H9 (cell line): Measurements from ENCODE around the gene CHD1. TPM values are rescaled to one million over a fixed set of nuclear protein-coding genes. Genes with fewer than 3 reads are reported as not detected.

Experiments
- DNase-seq: peaks from one replicate; pipeline ENCODE4 v3.0.0-alpha.2; 2017
- H2AFZ ChIP-seq: one replicate; pipeline ENCODE4 v1.6.1; 2013; ENCODE audit warnings: mild to moderate bottlenecking, low read length, control low read depth, moderate library complexity
- H2AK5ac ChIP-seq: 2 replicates; pipeline ENCODE4 v1.6.1; 2013; ENCODE audit warnings: low read length, control low read depth, mixed read lengths; ENCODE audit not compliant: insufficient read length
- H2BK120ac ChIP-seq: one replicate; pipeline ENCODE4 v1.6.1; 2013; ENCODE audit warnings: low read depth, mild to moderate bottlenecking, low read length, control low read depth, inconsistent platforms; ENCODE audit not compliant: poor library complexity, severe bottlenecking
- H2BK12ac ChIP-seq: 2 replicates; pipeline ENCODE4 v1.6.1; 2013; ENCODE audit warnings: low read length, control low read depth, mixed read lengths, low read depth; ENCODE audit not compliant: insufficient read length
- H2BK15ac ChIP-seq: 2 replicates; pipeline ENCODE4 v1.6.1; 2013; ENCODE audit warnings: low read depth, low read length, control low read depth
- H2BK20ac ChIP-seq: one replicate; pipeline ENCODE4 v1.6.1; 2013; ENCODE audit warnings: low read depth, mild to moderate bottlenecking, low read length, control low read depth, inconsistent platforms; ENCODE audit not compliant: poor library complexity, severe bottlenecking
- H2BK5ac ChIP-seq: 2 replicates; pipeline ENCODE4 v1.6.1; 2013; ENCODE audit warnings: low read length, control low read depth, mixed read lengths; ENCODE audit not compliant: insufficient read length
- H3K14ac ChIP-seq: 2 replicates; pipeline ENCODE4 v1.6.1; 2013; ENCODE audit warnings: low read length, control low read depth; ENCODE audit not compliant: insufficient read depth
- H3K18ac ChIP-seq: 2 replicates; pipeline ENCODE4 v1.6.1; 2013; ENCODE audit warnings: low read depth, mild to moderate bottlenecking, mixed read lengths, low read length, control low read depth; ENCODE audit not compliant: insufficient read length
- H3K23ac ChIP-seq: 2 replicates; pipeline ENCODE4 v1.6.1; 2013; ENCODE audit warnings: low read length, control low read depth, mixed read lengths, low read depth; ENCODE audit not compliant: insufficient read length
- H3K23me2 ChIP-seq: 2 replicates; pipeline ENCODE4 v1.6.1; 2013; ENCODE audit warnings: low read depth, mild to moderate bottlenecking, mixed read lengths, low read length, control low read depth; ENCODE audit not compliant: insufficient read length, poor library complexity, severe bottlenecking
- H3K27ac ChIP-seq: 2 replicates; pipeline ENCODE4 v1.5.1; 2013; ENCODE audit warnings: low read length, control low read depth, mixed read lengths, low read depth; ENCODE audit not compliant: insufficient read length
- H3K27me3 ChIP-seq: 2 replicates; pipeline ENCODE4 v1.6.1; 2013; ENCODE audit warnings: low read length, control low read depth, inconsistent platforms; ENCODE audit not compliant: insufficient read depth
- H3K4ac ChIP-seq: 2 replicates; pipeline ENCODE4 v1.6.1; 2013; ENCODE audit warnings: low read depth, mild to moderate bottlenecking, control low read depth, inconsistent platforms, low read length, moderate library complexity
- H3K4me1 ChIP-seq: 2 replicates; pipeline ENCODE4 v1.6.1; 2013; ENCODE audit warnings: low read length, control low read depth, inconsistent platforms; ENCODE audit not compliant: insufficient read depth
- H3K4me2 ChIP-seq: 2 replicates; pipeline ENCODE4 v1.6.1; 2013; ENCODE audit warnings: low read length, control low read depth, mixed read lengths; ENCODE audit not compliant: insufficient read length, insufficient read depth
- H3K56ac ChIP-seq: 2 replicates; pipeline ENCODE4 v1.6.1; 2013; ENCODE audit warnings: low read depth, mild to moderate bottlenecking, mixed read lengths, low read length, control low read depth; ENCODE audit not compliant: insufficient read length
- H3K79me1 ChIP-seq: 2 replicates; pipeline ENCODE4 v1.6.1; 2013; ENCODE audit warnings: low read depth, mild to moderate bottlenecking, moderate library complexity, low read length, control low read depth, inconsistent platforms; ENCODE audit not compliant: insufficient read depth, poor library complexity, severe bottlenecking
- H3K79me2 ChIP-seq: 2 replicates; pipeline ENCODE4 v1.6.1; 2013; ENCODE audit warnings: low read length, control low read depth, inconsistent platforms; ENCODE audit not compliant: insufficient read depth
- H3K9ac ChIP-seq: 2 replicates; pipeline ENCODE4 v1.6.1; 2013; ENCODE audit warnings: low read length, control low read depth, mixed read lengths; ENCODE audit not compliant: insufficient read length; ENCODE audit errors: extremely low read depth
- H3K9me3 ChIP-seq: one replicate; pipeline ENCODE4 v1.6.1; 2013; ENCODE audit warnings: low read depth, low read length, inconsistent platforms; ENCODE audit not compliant: control insufficient read depth
- H3T11ph ChIP-seq: one replicate; pipeline ENCODE4 v1.6.1; 2013; ENCODE audit warnings: mild to moderate bottlenecking, low read length, control low read depth, inconsistent platforms
- H4K20me1 ChIP-seq: one replicate; pipeline ENCODE4 v1.6.1; 2013; ENCODE audit not compliant: control insufficient read depth, insufficient read length, insufficient read depth
- H4K5ac ChIP-seq: 2 replicates; pipeline ENCODE4 v1.6.1; 2013; ENCODE audit warnings: low read depth, mild to moderate bottlenecking, mixed read lengths, low read length, control low read depth; ENCODE audit not compliant: insufficient read length
- H4K8ac ChIP-seq: replicated peaks from 2 replicates; pipeline ENCODE4 v1.6.1; 2013; ENCODE audit warnings: low read length, control low read depth, mixed read lengths, low read depth; ENCODE audit not compliant: insufficient read length
- H4K91ac ChIP-seq: 2 replicates; pipeline ENCODE4 v1.6.1; 2013; ENCODE audit warnings: low read depth, mild to moderate bottlenecking, moderate library complexity, mixed read lengths, low read length, control low read depth; ENCODE audit not compliant: insufficient read length
- H3K27ac Mint-ChIP-seq, 3 experiments: 2 replicates in 2 of 3; 3 replicates in 1 of 3; pipeline ENCODE4 v1.8.0; 2020 to 2021; ENCODE audit warnings: mixed read lengths in 3 of 3, mild to moderate bottlenecking in 1 of 3, moderate library complexity in 1 of 3
- H3K27me3 Mint-ChIP-seq: 2 replicates; pipeline ENCODE4 v1.8.0; 2021; ENCODE audit warnings: low read depth, mild to moderate bottlenecking, moderate library complexity, mixed read lengths
- H3K36me3 Mint-ChIP-seq, 3 experiments: 2 replicates in 2 of 3; 3 replicates in 1 of 3; pipeline ENCODE4 v1.8.0; 2020 to 2021; ENCODE audit warnings: low read depth in 3 of 3, mixed read lengths in 3 of 3; ENCODE audit not compliant: insufficient read depth in 1 of 3
- H3K4me1 Mint-ChIP-seq, 2 experiments: 2 replicates each; pipeline ENCODE4 v1.8.0; 2020; ENCODE audit warnings: mixed read lengths in 2 of 2
- H3K4me3 Mint-ChIP-seq, 2 experiments: 2 replicates in 1 of 2; 3 replicates in 1 of 2; pipeline ENCODE4 v1.8.0; 2020 to 2021; ENCODE audit warnings: mild to moderate bottlenecking in 2 of 2, mixed read lengths in 2 of 2, moderate library complexity in 1 of 2
- H3K9me3 Mint-ChIP-seq, 2 experiments: 2 replicates in 1 of 2; 3 replicates in 1 of 2; pipeline ENCODE4 v1.8.0; 2020; ENCODE audit warnings: mild to moderate bottlenecking in 2 of 2, mixed read lengths in 2 of 2, moderate library complexity in 1 of 2
- CTCF ChIP-seq: fragments of 200-600 bp; sonication (generic); conservative IDR thresholded peaks from 3 replicates; pipeline ENCODE4 v1.8.0; 2021; ENCODE audit warnings: antibody characterized with exemption, mild to moderate bottlenecking
- WGBS: extraction: QIAGEN DNeasy Blood & Tissue Kit; methylation state at CpG from one replicate; pipeline ENCODE4 v1.1.7; 2013; ENCODE audit warnings: missing lambda C conversion rate, low lambda C conversion rate, mixed read lengths; ENCODE audit not compliant: insufficient read length; ENCODE audit errors: extremely low coverage; 5-methylcytosine and 5-hydroxymethylcytosine counted together
- total RNA-seq: library from RNA; stranded (reverse); gene quantifications from 2 replicates; pipeline ENCODE4 v1.2.1, GENCODE V29; 2021

Gene CHD1
- total RNA-seq, 1 experiment from 2014 or later = 62.7 TPM

- no peak for DNase-seq
- no peaks in the 10 kb centered on the region for H3K4me1 ChIP-seq
- no peak overlapping the region for H2BK12ac ChIP-seq
- H3T11ph ChIP-seq = no peak overlapping the region
- Mint-ChIP-seq H3K4me3 (no peak overlapping the region), H3K36me3 (peaks cover 14 to 42% (median 32%) of the 10 kb centered on the region in 3 experiments), H3K4me1 (peaks cover 0 to 5% of the 10 kb centered on the region in 2 experiments; a peak in 1 of 4 replicates), H3K27me3 (no peaks in the 10 kb centered on the region), H3K9me3 (peaks cover 40 to 44% of the 10 kb centered on the region in 2 experiments), H3K27ac (no peak overlapping the region)
- no peak overlapping the region for H3K4ac ChIP-seq
- H2BK15ac ChIP-seq = no peak overlapping the region
- H3K23me2 ChIP-seq = no peaks in the 10 kb centered on the region
- no peak overlapping the region for H3K18ac ChIP-seq
- H3K56ac ChIP-seq = no peak overlapping the region
- H3K9ac ChIP-seq = no peak overlapping the region
- H4K91ac ChIP-seq = no peak overlapping the region
- H3K14ac ChIP-seq = no peak overlapping the region
- H4K8ac ChIP-seq = no peak overlapping the region
- H2AFZ ChIP-seq = no peak overlapping the region
- no peak overlapping the region for H2BK20ac ChIP-seq
- no peak overlapping the region for H2BK120ac ChIP-seq
- no peak for TF ChIP-seq CTCF
- no peak overlapping the region for H2BK5ac ChIP-seq
- no peak overlapping the region for H2AK5ac ChIP-seq
- no peak overlapping the region for H4K5ac ChIP-seq
- H3K4me2 ChIP-seq = no peak overlapping the region
- no peaks in the 10 kb centered on the region for H3K27me3 ChIP-seq
- no peak overlapping the region for H3K23ac ChIP-seq
- no peaks in the 10 kb centered on the region for H4K20me1 ChIP-seq
- peaks cover 15% of the 10 kb centered on the region for H3K9me3 ChIP-seq
- WGBS = no CpG with 5 or more reads among the region's 1 CpG
- H3K79me2 ChIP-seq = no peaks in the 10 kb centered on the region
- no peak overlapping the region for H3K27ac ChIP-seq
- no peaks in the 10 kb centered on the region for H3K79me1 ChIP-seq
Observed at GRCh38 chr5:98847054-98847453, 81.8 kb downstream of the CHD1 start.
